CD14-positive monocyte (primary cell): ENCODE measurements around the gene BRF1. TPM values are rescaled to one million over a fixed set of nuclear protein-coding genes. Genes with fewer than 3 reads are reported as not detected.

Source experiments
- DNase-seq, 3 donors: peaks; one replicate each; pipeline ENCODE4 v3.0.0-alpha.2; 2011 to 2022
- H2AFZ ChIP-seq: 2 replicates; pipeline ENCODE4 v1.6.0; 2012; ENCODE audit warnings: mild to moderate bottlenecking, low read depth, low read length, inconsistent platforms; ENCODE audit not compliant: insufficient read depth, poor library complexity, severe bottlenecking
- H3K27ac ChIP-seq, 2 donors: 1 replicate in 1 of 2; 2 replicates in 1 of 2; pipeline ENCODE4 v1.5.1; 2012 to 2013; ENCODE audit warnings: low read length in 2 of 2, control low read depth in 1 of 2, inconsistent platforms in 1 of 2, low read depth in 1 of 2, mild to moderate bottlenecking in 1 of 2
- H3K27me3 ChIP-seq, 2 donors: one replicate each; pipeline versions ENCODE4 v1.6.0 to v1.6.1; 2011 to 2013; ENCODE audit warnings: low read length in 2 of 2; ENCODE audit not compliant: control insufficient read depth in 2 of 2, insufficient read depth in 2 of 2
- H3K36me3 ChIP-seq, 2 donors: replicated peaks in 1 of 2; 1 replicate in 1 of 2; 2 replicates in 1 of 2; pipeline versions ENCODE4 v1.5.1 to v1.6.1; 2012 to 2013; ENCODE audit warnings: low read length in 2 of 2, control low read depth in 1 of 2, inconsistent platforms in 1 of 2, mild to moderate bottlenecking in 1 of 2; ENCODE audit not compliant: insufficient read depth in 2 of 2, control insufficient read depth in 1 of 2
- H3K4me1 ChIP-seq, 2 donors: 1 replicate in 1 of 2; 2 replicates in 1 of 2; pipeline versions ENCODE4 v1.5.1 to v1.6.1; 2012 to 2013; ENCODE audit warnings: low read length in 2 of 2, control low read depth in 1 of 2, inconsistent platforms in 1 of 2, mild to moderate bottlenecking in 1 of 2, moderate library complexity in 1 of 2; ENCODE audit not compliant: insufficient read depth in 2 of 2, control insufficient read depth in 1 of 2
- H3K4me2 ChIP-seq: replicated peaks from 2 replicates; pipeline ENCODE3; 2012; ENCODE audit warnings: low read length, moderate library complexity, mild to moderate bottlenecking; ENCODE audit not compliant: poor library complexity, severe bottlenecking; ENCODE audit errors: extremely low read depth
- H3K4me3 ChIP-seq, 3 experiments: fragments of 200-600 bp in 1 of 3; sonication (generic) in 1 of 3; replicated peaks in 1 of 3; 1 replicate in 2 of 3; 2 replicates in 1 of 3; pipeline ENCODE4 v1.5.1; 2011 to 2013; ENCODE audit warnings: low read length in 3 of 3, mild to moderate bottlenecking in 3 of 3, control low read depth in 2 of 3, low read depth in 2 of 3, inconsistent platforms in 1 of 3, moderate library complexity in 1 of 3
- H3K79me2 ChIP-seq: 2 replicates; pipeline ENCODE4 v1.6.0; 2012; ENCODE audit warnings: mild to moderate bottlenecking, control low read depth, inconsistent platforms, low read length, moderate library complexity; ENCODE audit not compliant: insufficient read depth
- H3K9ac ChIP-seq: 2 replicates; pipeline ENCODE4 v1.6.0; 2017; ENCODE audit warnings: low read length, mild to moderate bottlenecking; ENCODE audit not compliant: insufficient read depth, poor library complexity, severe bottlenecking
- H3K9me3 ChIP-seq, 2 donors: replicated peaks in 1 of 2; 1 replicate in 1 of 2; 2 replicates in 1 of 2; pipeline versions ENCODE4 v1.5.1 to v1.6.1; 2012 to 2013; ENCODE audit warnings: low read length in 2 of 2, control low read depth in 1 of 2; ENCODE audit not compliant: control insufficient read depth in 1 of 2, insufficient read depth in 1 of 2
- H4K20me1 ChIP-seq: 2 replicates; pipeline ENCODE4 v1.6.0; 2012; ENCODE audit warnings: mild to moderate bottlenecking, low read length, control low read depth, moderate library complexity; ENCODE audit not compliant: insufficient read depth
- H3K27ac Mint-ChIP-seq, 7 donors: one replicate each; pipeline ENCODE4 v1.8.0; 2020; ENCODE audit warnings: mild to moderate bottlenecking in 7 of 7, mixed read lengths in 7 of 7, moderate library complexity in 6 of 7, inconsistent platforms in 2 of 7
- H3K27me3 Mint-ChIP-seq, 3 donors: one replicate each; pipeline ENCODE4 v1.8.0; 2021 to 2022; ENCODE audit warnings: low read depth in 3 of 3, mild to moderate bottlenecking in 3 of 3, mixed read lengths in 3 of 3, moderate library complexity in 3 of 3, inconsistent platforms in 1 of 3
- H3K36me3 Mint-ChIP-seq, 2 donors: one replicate each; pipeline ENCODE4 v1.8.0; 2020; ENCODE audit warnings: mixed read lengths in 2 of 2, inconsistent platforms in 1 of 2, mild to moderate bottlenecking in 1 of 2
- H3K4me1 Mint-ChIP-seq: one replicate; pipeline ENCODE4 v1.8.0; 2020; ENCODE audit warnings: mild to moderate bottlenecking, mixed read lengths
- H3K4me3 Mint-ChIP-seq, 2 donors: one replicate each; pipeline ENCODE4 v1.8.0; 2020; ENCODE audit warnings: mild to moderate bottlenecking in 2 of 2, mixed read lengths in 2 of 2, moderate library complexity in 1 of 2
- H3K9me3 Mint-ChIP-seq, 7 donors: one replicate each; pipeline ENCODE4 v1.8.0; 2020 to 2022; ENCODE audit warnings: mixed read lengths in 7 of 7, mild to moderate bottlenecking in 6 of 7, moderate library complexity in 6 of 7, inconsistent platforms in 2 of 7
- WGBS: methylation state at CpG from one replicate; pipeline ENCODE4 v1.1.5; 2013; ENCODE audit warnings: missing lambda C conversion rate; ENCODE audit not compliant: insufficient coverage; 5-methylcytosine and 5-hydroxymethylcytosine counted together
- intact Hi-C, 2 donors: fragments of 100-400 bp; cut with micrococcal nuclease; formaldehyde crosslinking; loops; one replicate each; pipeline versions ENCODE4 v1.15.0 to v1.15.1; 2023
- polyA plus RNA-seq, 3 donors: library from polyadenylated mRNA; depleted of rRNA in 1 of 3; unstranded in 2 of 3; stranded (reverse) in 1 of 3; fragments of 300-500 nt in 2 of 3; fragments of >200 nt in 1 of 3; fragmentation: Illumina TruSeq in 2 of 3; gene quantifications; 1 replicate in 2 of 3; 2 replicates in 1 of 3; pipeline ENCODE4 v1.2.3, GENCODE V29; 2012 to 2021
- TF ChIP-seq, protein P1 (sequence below): fragments of 200-600 bp; IDR thresholded peaks from one replicate; pipeline ENCODE4 v1.8.0; 2022; ENCODE audit warnings: antibody characterized with exemption, mild to moderate bottlenecking

BRF1 gene
- polyA plus RNA-seq, 3 donors, result 2.3 to 20.5 (median 2.5) TPM

- Histone ChIP-seq H2AFZ (no peak overlapping the region), H3K9ac (no peak overlapping the region), H3K9me3 (peaks cover 4 to 10% of the 10 kb centered on the region in 2 donors), H3K27me3 (peaks cover 0 to 10% of the 10 kb centered on the region in 2 donors), H3K4me3 (no peak overlapping the region), H3K79me2 (no peaks in the 10 kb centered on the region), H3K4me1 (peaks cover 0 to 5% of the 10 kb centered on the region in 2 donors), H3K4me2 (no peak overlapping the region), H4K20me1 (no peaks in the 10 kb centered on the region), H3K27ac (no peak overlapping the region), H3K36me3 (no peaks in the 10 kb centered on the region)
- TF ChIP-seq, protein P1, sequence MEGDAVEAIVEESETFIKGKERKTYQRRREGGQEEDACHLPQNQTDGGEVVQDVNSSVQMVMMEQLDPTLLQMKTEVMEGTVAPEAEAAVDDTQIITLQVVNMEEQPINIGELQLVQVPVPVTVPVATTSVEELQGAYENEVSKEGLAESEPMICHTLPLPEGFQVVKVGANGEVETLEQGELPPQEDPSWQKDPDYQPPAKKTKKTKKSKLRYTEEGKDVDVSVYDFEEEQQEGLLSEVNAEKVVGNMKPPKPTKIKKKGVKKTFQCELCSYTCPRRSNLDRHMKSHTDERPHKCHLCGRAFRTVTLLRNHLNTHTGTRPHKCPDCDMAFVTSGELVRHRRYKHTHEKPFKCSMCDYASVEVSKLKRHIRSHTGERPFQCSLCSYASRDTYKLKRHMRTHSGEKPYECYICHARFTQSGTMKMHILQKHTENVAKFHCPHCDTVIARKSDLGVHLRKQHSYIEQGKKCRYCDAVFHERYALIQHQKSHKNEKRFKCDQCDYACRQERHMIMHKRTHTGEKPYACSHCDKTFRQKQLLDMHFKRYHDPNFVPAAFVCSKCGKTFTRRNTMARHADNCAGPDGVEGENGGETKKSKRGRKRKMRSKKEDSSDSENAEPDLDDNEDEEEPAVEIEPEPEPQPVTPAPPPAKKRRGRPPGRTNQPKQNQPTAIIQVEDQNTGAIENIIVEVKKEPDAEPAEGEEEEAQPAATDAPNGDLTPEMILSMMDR, result no peak
- peaks cover 4% of the 10 kb centered on the region for H3K4me1 Mint-ChIP-seq
- H3K36me3 Mint-ChIP-seq, result no peaks in the 10 kb centered on the region
- H3K27ac Mint-ChIP-seq, result no peak overlapping the region
- intact Hi-C loops, result no loop called here
- peaks cover 16 to 51% (median 18%) of the 10 kb centered on the region in 3 donors for H3K27me3 Mint-ChIP-seq
- H3K4me3 Mint-ChIP-seq, result no peak overlapping the region
- peaks cover 5 to 13% (median 9%) of the 10 kb centered on the region in 7 donors for H3K9me3 Mint-ChIP-seq
- 73% methylated on average over 9 of the region's 14 CpGs for WGBS
- DNase-seq, result no peak
Observed at GRCh38 chr14:105187935-105188524, 112.8 kb downstream of the BRF1 start.

- H3K79me2 ChIP-seq, result no peaks in the 10 kb centered on the region
- H2AFZ ChIP-seq, result no peak overlapping the region
- H3K36me3 ChIP-seq, result no peaks in the 10 kb centered on the region
- no peak overlapping the region for H3K4me3 ChIP-seq
- H3K9me3 ChIP-seq, result peaks cover 4 to 10% of the 10 kb centered on the region in 2 donors
- no peaks in the 10 kb centered on the region for H4K20me1 ChIP-seq
- intact Hi-C loops, result no loop called here
- no peak overlapping the region for H3K4me2 ChIP-seq
- TF ChIP-seq, protein P1, result no peak
- DNase-seq, result no peak
- Mint-ChIP-seq H3K9me3 (peaks cover 5 to 13% (median 9%) of the 10 kb centered on the region in 7 donors), H3K27ac (no peak overlapping the region), H3K4me1 (peaks cover 10% of the 10 kb centered on the region), H3K27me3 (peaks cover 16 to 56% (median 22%) of the 10 kb centered on the region in 3 donors), H3K36me3 (no peaks in the 10 kb centered on the region), H3K4me3 (no peak overlapping the region)
- H3K27ac ChIP-seq, result no peak overlapping the region
- H3K9ac ChIP-seq, result no peak overlapping the region
- WGBS, result 78% methylated on average over 3 of the region's 4 CpGs
- H3K27me3 ChIP-seq, result peaks cover 0 to 10% of the 10 kb centered on the region in 2 donors
- peaks cover 8 to 10% of the 10 kb centered on the region in 2 donors for H3K4me1 ChIP-seq
Observed at GRCh38 chr14:105187116-105187515, 113.7 kb downstream of the BRF1 start.
